ENCODE data around the gene HSP90AA1. TPM values are rescaled to one million over a fixed set of nuclear protein-coding genes. Genes with fewer than 3 reads are reported as not detected.

The HSP90AA1 gene
- total and polyA plus RNA-seq, 5 donors from 2014 or later: 331 to 653 (median 388) TPM

GRCh38 chr14:102103062-102103695 is 16.3 kb upstream of the HSP90AA1 start:
- H3K36me3 Mint-ChIP-seq: no peaks in the 10 kb centered on the region
- DNase-seq (no peak), ATAC-seq (ENCODE audit: low read depth in 2 of 2) (peak in 1 of 2 donors; percentile 37)
- H3K27ac Mint-ChIP-seq: no peak overlapping the region
- H3K27me3 ChIP-seq (ENCODE audit: control insufficient read depth, insufficient read depth, low read length): no peaks in the 10 kb centered on the region
- no peaks in the 10 kb centered on the region for H3K4me1 ChIP-seq (ENCODE audit: control insufficient read depth, insufficient read depth, low read length, poor library complexity, severe bottlenecking)
- H3K4me3 ChIP-seq (ENCODE audit: low read depth, low read length): no peak overlapping the region
- H3K27me3 Mint-ChIP-seq: no peaks in the 10 kb centered on the region
- H3K27ac ChIP-seq (ENCODE audit: insufficient read depth, low read length, poor library complexity, severe bottlenecking): no peak overlapping the region
- no peaks in the 10 kb centered on the region for H3K4me1 Mint-ChIP-seq
- H3K9me3 Mint-ChIP-seq: no peaks in the 10 kb centered on the region
- no peak overlapping the region for H3K4me3 Mint-ChIP-seq
- H3K36me3 ChIP-seq (ENCODE audit: control insufficient read depth, insufficient read depth, low read length): no peaks in the 10 kb centered on the region
- H3K9me3 ChIP-seq (ENCODE audit: control insufficient read depth in 2 of 2, low read length in 2 of 2): no peaks in the 10 kb centered on the region

DNA sequence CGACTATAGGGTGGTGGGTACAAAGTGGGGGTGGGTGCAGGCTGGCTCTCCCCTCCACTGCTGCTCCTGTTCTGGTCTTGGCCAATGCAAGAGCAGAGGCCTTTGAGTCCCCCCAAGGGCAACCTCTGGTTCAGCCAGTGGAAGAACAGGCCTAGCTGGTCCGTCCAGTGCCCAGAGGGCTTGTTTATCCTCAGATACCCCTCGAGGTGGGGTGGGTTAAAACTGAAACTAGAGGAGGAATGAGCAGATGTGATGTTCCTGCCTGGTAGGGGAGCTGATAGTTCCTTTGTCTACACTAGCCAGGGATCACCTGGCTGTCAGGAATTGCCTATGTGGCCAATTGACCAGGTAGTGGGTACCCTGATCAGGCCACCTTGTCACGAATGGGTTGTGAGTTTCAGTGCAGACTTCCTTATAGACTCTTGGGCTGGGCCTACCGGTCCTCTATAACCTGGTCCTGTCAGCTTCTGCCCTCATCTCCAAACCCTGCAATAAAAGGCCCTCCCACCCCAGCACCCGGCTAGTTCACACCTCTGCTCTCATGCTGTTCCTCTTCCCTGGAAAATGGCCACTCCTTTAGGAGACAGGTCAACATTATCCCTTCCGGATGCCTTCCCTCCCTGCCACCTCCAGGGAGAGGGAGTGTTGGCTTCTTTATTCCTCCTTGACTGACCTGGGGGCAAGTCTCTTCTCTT is 10.7 kb upstream of the HSP90AA1 start:
- no peaks in the 10 kb centered on the region for H3K9me3 Mint-ChIP-seq
- H3K27ac Mint-ChIP-seq: no peak overlapping the region
- H3K4me1 ChIP-seq (ENCODE audit: control insufficient read depth, insufficient read depth, low read length, poor library complexity, severe bottlenecking): no peaks in the 10 kb centered on the region
- H3K36me3 ChIP-seq (ENCODE audit: control insufficient read depth, insufficient read depth, low read length): no peaks in the 10 kb centered on the region
- ATAC-seq (ENCODE audit: low read depth in 2 of 2) (no peak), DNase-seq (no peak)
- no peaks in the 10 kb centered on the region for H3K27me3 Mint-ChIP-seq
- H3K4me3 ChIP-seq (ENCODE audit: low read depth, low read length): no peak overlapping the region
- no peaks in the 10 kb centered on the region for H3K27me3 ChIP-seq (ENCODE audit: control insufficient read depth, insufficient read depth, low read length)
- H3K36me3 Mint-ChIP-seq: no peaks in the 10 kb centered on the region
- no peak overlapping the region for H3K27ac ChIP-seq (ENCODE audit: insufficient read depth, low read length, poor library complexity, severe bottlenecking)
- H3K4me1 Mint-ChIP-seq: peaks cover 3 to 8% (median 4%) of the 10 kb centered on the region in 4 donors
- H3K9me3 ChIP-seq (ENCODE audit: control insufficient read depth in 2 of 2, low read length in 2 of 2): no peaks in the 10 kb centered on the region
- no peak overlapping the region for H3K4me3 Mint-ChIP-seq

- no peaks in the 10 kb centered on the region for H3K9me3 ChIP-seq (ENCODE audit: control insufficient read depth in 2 of 2, low read length in 2 of 2)
- ATAC-seq (ENCODE audit: low read depth in 2 of 2): peak; percentile 40 to 52
- peak overlapping the region in 1 of 3 donors; percentile 48 for H3K27ac Mint-ChIP-seq
These were observed 9.8 kb upstream of the HSP90AA1 start for GRCh38 chr14:102096569-102097188.

DNA sequence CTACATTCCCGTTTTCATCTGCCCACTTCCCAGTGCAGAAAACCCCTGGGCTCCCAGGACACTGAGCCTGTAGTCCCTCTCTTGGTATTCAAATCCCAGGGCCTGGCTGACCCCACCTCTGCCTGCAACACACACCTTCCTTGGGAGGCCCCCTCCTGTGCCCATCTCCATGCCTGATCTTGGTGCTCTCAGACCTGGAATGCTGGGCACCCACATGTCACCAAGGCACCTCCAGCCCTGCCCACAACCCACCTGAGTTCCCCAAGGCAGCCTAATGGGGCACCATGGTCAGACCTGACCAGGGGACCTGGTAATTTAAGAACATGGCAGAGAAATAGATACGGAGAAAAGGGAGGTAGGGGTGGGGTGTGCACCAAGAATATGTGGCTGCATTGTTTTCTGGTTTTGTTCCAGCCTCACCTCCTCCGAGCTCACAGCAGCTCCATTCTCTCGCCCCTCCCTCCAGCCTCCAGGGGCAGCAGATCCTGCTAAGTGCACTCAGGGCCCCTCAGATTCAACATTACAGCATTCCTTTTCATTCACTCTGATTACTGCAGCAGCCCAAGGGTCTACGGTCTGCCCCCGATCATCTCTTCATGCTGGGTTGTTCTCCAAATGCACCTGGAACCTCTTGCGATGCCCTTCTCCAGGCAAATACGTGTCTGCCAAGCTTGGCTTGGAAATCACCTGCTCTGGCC is 9.2 kb upstream of the HSP90AA1 start:
- H3K4me3 ChIP-seq (ENCODE audit: low read depth, low read length): no peak overlapping the region
- DNase-seq: no peak
- peak overlapping the region in 1 of 3 donors; percentile 89 for H3K27ac Mint-ChIP-seq
- H3K9me3 Mint-ChIP-seq: no peaks in the 10 kb centered on the region
- no peaks in the 10 kb centered on the region for H3K27me3 Mint-ChIP-seq
- no peaks in the 10 kb centered on the region for H3K27me3 ChIP-seq (ENCODE audit: control insufficient read depth, insufficient read depth, low read length)
- no peak overlapping the region for H3K4me3 Mint-ChIP-seq
- peak in 1 of 2 donors; percentile 24 for ATAC-seq (ENCODE audit: low read depth in 2 of 2)
- H3K4me1 ChIP-seq (ENCODE audit: control insufficient read depth, insufficient read depth, low read length, poor library complexity, severe bottlenecking): no peaks in the 10 kb centered on the region
- no peaks in the 10 kb centered on the region for H3K36me3 Mint-ChIP-seq
- H3K27ac ChIP-seq (ENCODE audit: insufficient read depth, low read length, poor library complexity, severe bottlenecking): no peak overlapping the region
- H3K9me3 ChIP-seq (ENCODE audit: control insufficient read depth in 2 of 2, low read length in 2 of 2): no peaks in the 10 kb centered on the region
- no peaks in the 10 kb centered on the region for H3K36me3 ChIP-seq (ENCODE audit: control insufficient read depth, insufficient read depth, low read length)
- peaks cover 3 to 10% (median 4%) of the 10 kb centered on the region in 4 donors for H3K4me1 Mint-ChIP-seq

More at GRCh38 chr14:102096569-102097188, 9.8 kb upstream of the HSP90AA1 start:
- no peaks in the 10 kb centered on the region for H3K36me3 Mint-ChIP-seq
- Histone ChIP-seq H3K4me3 (ENCODE audit: low read depth, low read length) (no peak overlapping the region), H3K27ac (ENCODE audit: insufficient read depth, low read length, poor library complexity, severe bottlenecking) (no peak overlapping the region), H3K27me3 (ENCODE audit: control insufficient read depth, insufficient read depth, low read length) (no peaks in the 10 kb centered on the region), H3K36me3 (ENCODE audit: control insufficient read depth, insufficient read depth, low read length) (no peaks in the 10 kb centered on the region), H3K4me1 (ENCODE audit: control insufficient read depth, insufficient read depth, low read length, poor library complexity, severe bottlenecking) (no peaks in the 10 kb centered on the region)
- no peak overlapping the region for H3K4me3 Mint-ChIP-seq
- DNase-seq: peak; percentile 55 to 57 (median 56)
- H3K4me1 Mint-ChIP-seq: peaks cover 3 to 8% (median 4%) of the 10 kb centered on the region in 4 donors
- H3K27me3 Mint-ChIP-seq: no peaks in the 10 kb centered on the region
- no peaks in the 10 kb centered on the region for H3K9me3 Mint-ChIP-seq

- Mint-ChIP-seq H3K27ac (peak overlapping the region in 1 of 3 donors; percentile 89), H3K4me3 (peak overlapping the region in 1 of 4 donors; percentile 27), H3K9me3 (no peaks in the 10 kb centered on the region), H3K27me3 (no peaks in the 10 kb centered on the region), H3K36me3 (no peaks in the 10 kb centered on the region), H3K4me1 (peaks cover 4 to 16% (median 5%) of the 10 kb centered on the region in 4 donors)
- Histone ChIP-seq H3K4me1 (ENCODE audit: control insufficient read depth, insufficient read depth, low read length, poor library complexity, severe bottlenecking) (no peaks in the 10 kb centered on the region), H3K27me3 (ENCODE audit: control insufficient read depth, insufficient read depth, low read length) (no peaks in the 10 kb centered on the region), H3K27ac (ENCODE audit: insufficient read depth, low read length, poor library complexity, severe bottlenecking) (no peak overlapping the region), H3K9me3 (ENCODE audit: control insufficient read depth in 2 of 2, low read length in 2 of 2) (no peaks in the 10 kb centered on the region), H3K4me3 (ENCODE audit: low read depth, low read length) (no peak overlapping the region), H3K36me3 (ENCODE audit: control insufficient read depth, insufficient read depth, low read length) (no peaks in the 10 kb centered on the region)
- DNase-seq (no peak), ATAC-seq (ENCODE audit: low read depth in 2 of 2) (no peak)
These were observed 8.5 kb upstream of the HSP90AA1 start for GRCh38 chr14:102095231-102095870.

DNA sequence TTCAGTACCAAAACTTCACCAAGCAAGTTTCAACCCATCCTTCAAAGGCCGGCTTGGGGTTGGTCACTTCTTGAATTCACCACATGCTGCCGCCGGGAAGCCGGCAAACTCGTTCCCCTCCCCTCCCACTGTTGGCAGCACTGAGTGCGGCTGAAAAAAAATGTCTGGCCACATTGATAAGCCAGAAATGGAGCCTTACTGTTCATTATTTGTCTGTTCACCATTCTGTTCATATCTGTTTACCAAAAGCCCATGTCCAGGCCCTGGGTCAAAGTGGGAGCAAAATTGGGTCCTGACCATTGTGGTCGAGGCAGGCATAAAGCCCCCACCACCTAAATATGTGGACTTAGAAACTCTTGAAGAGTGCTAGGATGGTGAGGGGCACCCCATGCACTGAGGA is 7.3 kb upstream of the HSP90AA1 start:
- Histone ChIP-seq H3K27ac (ENCODE audit: insufficient read depth, low read length, poor library complexity, severe bottlenecking) (no peak overlapping the region), H3K4me1 (ENCODE audit: control insufficient read depth, insufficient read depth, low read length, poor library complexity, severe bottlenecking) (no peaks in the 10 kb centered on the region), H3K27me3 (ENCODE audit: control insufficient read depth, insufficient read depth, low read length) (no peaks in the 10 kb centered on the region), H3K4me3 (ENCODE audit: low read depth, low read length) (no peak overlapping the region), H3K9me3 (ENCODE audit: control insufficient read depth in 2 of 2, low read length in 2 of 2) (no peaks in the 10 kb centered on the region), H3K36me3 (ENCODE audit: control insufficient read depth, insufficient read depth, low read length) (no peaks in the 10 kb centered on the region)
- Mint-ChIP-seq H3K4me1 (peaks cover 5 to 25% (median 12%) of the 10 kb centered on the region in 4 donors), H3K27ac (no peak overlapping the region), H3K9me3 (peaks cover 0 to 2% (median 0%) of the 10 kb centered on the region in 7 donors), H3K4me3 (peak overlapping the region in 1 of 4 donors; percentile 86), H3K36me3 (no peaks in the 10 kb centered on the region), H3K27me3 (no peaks in the 10 kb centered on the region)
- DNase-seq (no peak), ATAC-seq (ENCODE audit: low read depth in 2 of 2) (no peak)

DNA sequence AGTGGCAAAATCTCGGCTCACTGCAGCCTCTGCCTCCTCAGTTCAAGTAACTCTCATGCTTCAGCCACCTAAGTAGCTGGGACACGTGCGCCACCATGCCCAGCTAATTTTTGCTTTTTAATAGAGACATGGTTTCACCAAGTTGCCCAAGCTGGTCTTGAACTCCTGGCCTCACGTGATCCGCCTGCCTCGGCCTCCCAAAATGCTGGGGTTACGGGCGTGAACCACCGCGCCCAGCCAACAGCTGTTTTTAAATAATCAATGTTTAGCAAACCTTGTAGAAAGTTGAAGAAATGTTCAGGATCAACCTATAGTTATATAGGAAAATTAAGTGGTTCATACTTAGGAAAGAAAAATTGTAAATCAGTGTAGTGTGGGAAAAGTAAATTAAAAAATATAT is 6.0 kb upstream of the HSP90AA1 start:
- H3K27ac Mint-ChIP-seq: no peak overlapping the region
- no peak for DNase-seq
- Histone ChIP-seq H3K27me3 (ENCODE audit: control insufficient read depth, insufficient read depth, low read length) (no peaks in the 10 kb centered on the region), H3K4me3 (ENCODE audit: low read depth, low read length) (no peak overlapping the region), H3K4me1 (ENCODE audit: control insufficient read depth, insufficient read depth, low read length, poor library complexity, severe bottlenecking) (peaks cover 10% of the 10 kb centered on the region), H3K9me3 (ENCODE audit: control insufficient read depth in 2 of 2, low read length in 2 of 2) (no peaks in the 10 kb centered on the region), H3K27ac (ENCODE audit: insufficient read depth, low read length, poor library complexity, severe bottlenecking) (no peak overlapping the region), H3K36me3 (ENCODE audit: control insufficient read depth, insufficient read depth, low read length) (no peaks in the 10 kb centered on the region)
- peaks cover 5 to 36% (median 20%) of the 10 kb centered on the region in 4 donors for H3K4me1 Mint-ChIP-seq
- no peaks in the 10 kb centered on the region for H3K36me3 Mint-ChIP-seq
- no peak for ATAC-seq (ENCODE audit: low read depth in 2 of 2)
- H3K27me3 Mint-ChIP-seq: no peaks in the 10 kb centered on the region
- peaks cover 0 to 4% (median 0%) of the 10 kb centered on the region in 7 donors for H3K9me3 Mint-ChIP-seq
- peak overlapping the region in 1 of 4 donors; percentile 10 for H3K4me3 Mint-ChIP-seq
